AG10803 (cell line): ENCODE results near the gene ASTE1.
A peak's percentile ranks its signal among the peaks of the same experiment; 100 is the strongest.
"Not testable (repeated sequence)": the region's sequence is repeated elsewhere in the genome, so short reads cannot be mapped to it uniquely, and the experiment has no call there.

Source experiments
- DNase-seq: peaks from one replicate; pipeline ENCODE4 v3.0.0; 2010; ENCODE audit warnings: low read depth
- H3K4me3 ChIP-seq: 2 replicates; pipeline ENCODE4 v1.5.1; 2011; ENCODE audit warnings: mild to moderate bottlenecking, low read length, control low read depth
- CTCF ChIP-seq: conservative IDR thresholded peaks from 2 replicates; pipeline ENCODE4 v1.5.1; 2011; ENCODE audit warnings: mild to moderate bottlenecking, low read length, control low read depth, inconsistent platforms

ASTE1 gene

GRCh38 chr3:130973406-130973805 lies 53.2 kb downstream of the ASTE1 start:
- H3K4me3 ChIP-seq, result no peak overlapping the region
- TF ChIP-seq CTCF, result no peak
- peak; percentile 28 for DNase-seq

- not testable (repeated sequence) for DNase-seq, H3K4me3 ChIP-seq
These were observed 54.0 kb downstream of the ASTE1 start for GRCh38 chr3:130972592-130972991.

- DNase-seq, result no peak
- TF ChIP-seq CTCF, result no peak
- H3K4me3 ChIP-seq, result no peak overlapping the region
These were observed 55.4 kb downstream of the ASTE1 start for GRCh38 chr3:130971208-130971607.

- no peak for DNase-seq
- TF ChIP-seq CTCF, result no peak
These were observed 57.0 kb downstream of the ASTE1 start for GRCh38 chr3:130969621-130970020.

GRCh38 chr3:130968221-130968620 lies 58.4 kb downstream of the ASTE1 start:
- no peak for TF ChIP-seq CTCF
- peak; percentile 5 for DNase-seq
- H3K4me3 ChIP-seq, result no peak overlapping the region

More at GRCh38 chr3:130969621-130970020, 57.0 kb downstream of the ASTE1 start:
- no peak overlapping the region for H3K4me3 ChIP-seq

GRCh38 chr3:130967281-130967680 lies 59.3 kb downstream of the ASTE1 start:
- TF ChIP-seq CTCF, result no peak
- no peak overlapping the region for H3K4me3 ChIP-seq
- no peak for DNase-seq

GRCh38 chr3:130963878-130964277 lies 62.7 kb downstream of the ASTE1 start:
- TF ChIP-seq CTCF, result no peak
- DNase-seq, result peak; percentile 89
- no peak overlapping the region for H3K4me3 ChIP-seq
